ENCODE data around the gene FNDC7. TPM values are rescaled to one million over a fixed set of nuclear protein-coding genes. Genes with fewer than 3 reads are reported as not detected.

FNDC7 gene
- polyA plus RNA-seq, 1 donor = not detected

- Histone ChIP-seq H3K27me3 (ENCODE audit: control insufficient read depth, insufficient read depth, low read length) (peaks cover 5% of the 10 kb centered on the region), H3K4me1 (ENCODE audit: control insufficient read depth, insufficient read depth, low read length) (no peaks in the 10 kb centered on the region), H3K9me3 (ENCODE audit: control insufficient read depth, low read depth, low read length) (no peaks in the 10 kb centered on the region), H3K4me3 (ENCODE audit: low read length) (no peak overlapping the region), H3K36me3 (ENCODE audit: control insufficient read depth, insufficient read depth, low read length) (no peaks in the 10 kb centered on the region), H3K27ac (ENCODE audit: low read length) (no peak overlapping the region)
- no CpG with 5 or more reads among the region's 9 CpGs for WGBS (ENCODE audit: insufficient coverage, low lambda C conversion rate)
- no peak for DNase-seq
Measured at GRCh38 chr1:108717774-108718316, 5.1 kb downstream of the FNDC7 start.

DNA sequence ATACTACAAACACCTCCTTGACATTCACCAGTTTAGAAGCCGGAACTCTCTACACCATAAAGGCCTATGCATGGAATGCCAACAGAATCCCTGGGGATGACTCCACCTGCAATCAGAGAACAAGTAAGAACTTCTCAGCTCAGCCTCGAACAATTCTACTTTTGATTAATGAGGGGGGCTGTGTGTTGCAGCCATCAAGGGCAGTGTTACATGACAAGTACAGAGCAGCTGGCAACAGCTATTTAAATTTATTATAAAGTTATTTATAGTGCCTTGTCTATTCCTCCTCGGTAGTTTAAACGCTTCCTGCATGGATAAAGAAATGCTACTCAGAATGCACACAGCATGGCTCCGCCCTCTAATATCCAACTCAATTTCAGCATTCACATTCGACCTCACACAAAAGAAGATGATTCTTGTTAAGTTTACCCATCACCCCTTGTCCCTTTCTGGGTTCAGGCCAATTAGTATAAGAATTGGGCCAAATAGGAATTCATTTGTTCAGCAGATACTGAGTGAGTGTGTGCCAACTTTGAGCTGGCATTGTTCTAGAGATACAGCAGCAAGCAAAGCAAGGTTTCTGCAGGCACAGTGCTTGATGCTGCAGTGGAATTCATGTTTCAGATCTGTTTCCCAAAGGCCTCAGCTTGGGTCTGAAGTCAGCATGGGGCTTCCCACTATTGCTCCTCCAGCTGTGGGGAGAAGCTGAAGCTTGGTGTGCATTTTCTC lies 6.4 kb downstream of the FNDC7 start:
- Histone ChIP-seq H3K9me3 (ENCODE audit: control insufficient read depth, low read depth, low read length) (no peaks in the 10 kb centered on the region), H3K4me1 (ENCODE audit: control insufficient read depth, insufficient read depth, low read length) (no peaks in the 10 kb centered on the region), H3K36me3 (ENCODE audit: control insufficient read depth, insufficient read depth, low read length) (no peaks in the 10 kb centered on the region), H3K4me3 (ENCODE audit: low read length) (no peak overlapping the region), H3K27me3 (ENCODE audit: control insufficient read depth, insufficient read depth, low read length) (peaks cover 5% of the 10 kb centered on the region), H3K27ac (ENCODE audit: low read length) (no peak overlapping the region)
- no peak for DNase-seq
- WGBS (ENCODE audit: insufficient coverage, low lambda C conversion rate) = 92% methylated on average over 2 of the region's 6 CpGs

GRCh38 chr1:108719656-108720435 lies 7.1 kb downstream of the FNDC7 start:
- peaks cover 5% of the 10 kb centered on the region for H3K27me3 ChIP-seq (ENCODE audit: control insufficient read depth, insufficient read depth, low read length)
- H3K36me3 ChIP-seq (ENCODE audit: control insufficient read depth, insufficient read depth, low read length) = no peaks in the 10 kb centered on the region
- H3K4me1 ChIP-seq (ENCODE audit: control insufficient read depth, insufficient read depth, low read length) = no peaks in the 10 kb centered on the region
- no CpG with 5 or more reads among the region's 8 CpGs for WGBS (ENCODE audit: insufficient coverage, low lambda C conversion rate)
- H3K9me3 ChIP-seq (ENCODE audit: control insufficient read depth, low read depth, low read length) = no peaks in the 10 kb centered on the region
- H3K4me3 ChIP-seq (ENCODE audit: low read length) = no peak overlapping the region
- DNase-seq = no peak
- no peak overlapping the region for H3K27ac ChIP-seq (ENCODE audit: low read length)

DNA sequence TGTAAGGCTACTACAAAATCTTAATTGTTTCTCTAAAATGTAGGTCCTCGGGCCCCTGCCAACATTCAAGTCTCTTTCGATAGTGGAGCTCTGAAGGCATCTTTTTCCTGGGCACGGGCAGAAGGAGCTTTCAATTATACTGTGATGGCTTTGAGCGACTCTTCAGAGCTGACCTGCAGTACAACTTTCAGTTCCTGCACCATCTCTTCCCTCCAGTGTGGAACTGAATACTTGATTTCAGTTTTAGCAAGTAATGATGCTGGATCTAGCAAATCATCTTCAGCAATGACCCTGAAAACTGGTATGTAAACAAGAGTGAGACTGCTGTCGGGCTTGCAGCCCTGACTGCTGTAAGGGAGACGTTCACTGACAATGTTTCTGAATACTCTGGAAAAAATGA lies 9.6 kb downstream of the FNDC7 start:
- Histone ChIP-seq H3K4me3 (ENCODE audit: low read length) (no peak overlapping the region), H3K27ac (ENCODE audit: low read length) (no peak overlapping the region), H3K9me3 (ENCODE audit: control insufficient read depth, low read depth, low read length) (no peaks in the 10 kb centered on the region), H3K27me3 (ENCODE audit: control insufficient read depth, insufficient read depth, low read length) (peaks cover 2% of the 10 kb centered on the region), H3K4me1 (ENCODE audit: control insufficient read depth, insufficient read depth, low read length) (no peaks in the 10 kb centered on the region), H3K36me3 (ENCODE audit: control insufficient read depth, insufficient read depth, low read length) (no peaks in the 10 kb centered on the region)
- 14% methylated on average over 2 of the region's 6 CpGs for WGBS (ENCODE audit: insufficient coverage, low lambda C conversion rate)
- DNase-seq = no peak

DNA sequence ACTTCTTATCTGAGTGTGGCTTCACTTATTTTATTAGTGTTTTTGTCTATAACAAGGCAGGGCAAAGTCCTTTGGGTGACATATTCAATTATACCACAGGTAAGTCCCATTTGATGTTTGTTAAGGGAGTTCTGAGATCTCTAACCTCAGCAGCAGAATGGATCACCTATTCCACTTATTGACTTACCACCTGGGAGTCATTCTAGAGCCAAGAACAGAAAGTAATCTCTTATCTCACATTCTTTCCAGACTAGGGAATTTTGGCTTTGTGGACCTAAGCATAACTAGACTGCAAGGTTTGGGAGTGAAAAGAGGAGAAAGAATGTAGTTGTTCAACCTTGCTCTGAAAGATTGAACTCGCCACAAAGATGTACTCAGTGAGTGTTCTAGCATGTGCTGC lies 13.2 kb downstream of the FNDC7 start:
- Histone ChIP-seq H3K36me3 (ENCODE audit: control insufficient read depth, insufficient read depth, low read length) (no peaks in the 10 kb centered on the region), H3K4me3 (ENCODE audit: low read length) (no peak overlapping the region), H3K4me1 (ENCODE audit: control insufficient read depth, insufficient read depth, low read length) (no peaks in the 10 kb centered on the region), H3K27ac (ENCODE audit: low read length) (no peak overlapping the region), H3K9me3 (ENCODE audit: control insufficient read depth, low read depth, low read length) (no peaks in the 10 kb centered on the region), H3K27me3 (ENCODE audit: control insufficient read depth, insufficient read depth, low read length) (peaks cover 2% of the 10 kb centered on the region)
- DNase-seq = peak in 1 of 2 donors; percentile 32
- WGBS (ENCODE audit: insufficient coverage, low lambda C conversion rate) = no CpG with 5 or more reads among the region's 1 CpG

- Histone ChIP-seq H3K4me3 (ENCODE audit: low read length) (no peak overlapping the region), H3K4me1 (ENCODE audit: control insufficient read depth, insufficient read depth, low read length) (no peaks in the 10 kb centered on the region), H3K27ac (ENCODE audit: low read length) (no peak overlapping the region), H3K9me3 (ENCODE audit: control insufficient read depth, low read depth, low read length) (no peaks in the 10 kb centered on the region), H3K27me3 (ENCODE audit: control insufficient read depth, insufficient read depth, low read length) (peaks cover 2% of the 10 kb centered on the region), H3K36me3 (ENCODE audit: control insufficient read depth, insufficient read depth, low read length) (no peaks in the 10 kb centered on the region)
- WGBS (ENCODE audit: insufficient coverage, low lambda C conversion rate) = no CpG with 5 or more reads among the region's 8 CpGs
- DNase-seq = no peak
Measured at GRCh38 chr1:108728327-108728923, 15.7 kb downstream of the FNDC7 start.

GRCh38 chr1:108729481-108729880 lies 16.8 kb downstream of the FNDC7 start:
- H3K4me1 ChIP-seq (ENCODE audit: control insufficient read depth, insufficient read depth, low read length) = no peaks in the 10 kb centered on the region

GRCh38 chr1:108732398-108732797 lies 19.7 kb downstream of the FNDC7 start:
- DNase-seq = no peak
- Histone ChIP-seq H3K27me3 (ENCODE audit: control insufficient read depth, insufficient read depth, low read length) (peaks cover 11% of the 10 kb centered on the region), H3K4me3 (ENCODE audit: low read length) (no peak overlapping the region), H3K36me3 (ENCODE audit: control insufficient read depth, insufficient read depth, low read length) (no peaks in the 10 kb centered on the region), H3K4me1 (ENCODE audit: control insufficient read depth, insufficient read depth, low read length) (no peaks in the 10 kb centered on the region), H3K9me3 (ENCODE audit: control insufficient read depth, low read depth, low read length) (no peaks in the 10 kb centered on the region), H3K27ac (ENCODE audit: low read length) (no peak overlapping the region)
- no CpG with 5 or more reads among the region's 1 CpG for WGBS (ENCODE audit: insufficient coverage, low lambda C conversion rate)

More at GRCh38 chr1:108729481-108729880, 16.8 kb downstream of the FNDC7 start:
- no peak for DNase-seq
- H3K27ac ChIP-seq (ENCODE audit: low read length) = no peak overlapping the region
- 80% methylated on average over 1 of the region's 4 CpGs for WGBS (ENCODE audit: insufficient coverage, low lambda C conversion rate)
- H3K9me3 ChIP-seq (ENCODE audit: control insufficient read depth, low read depth, low read length) = no peaks in the 10 kb centered on the region
- no peak overlapping the region for H3K4me3 ChIP-seq (ENCODE audit: low read length)
- peaks cover 4% of the 10 kb centered on the region for H3K27me3 ChIP-seq (ENCODE audit: control insufficient read depth, insufficient read depth, low read length)
- no peaks in the 10 kb centered on the region for H3K36me3 ChIP-seq (ENCODE audit: control insufficient read depth, insufficient read depth, low read length)

DNA sequence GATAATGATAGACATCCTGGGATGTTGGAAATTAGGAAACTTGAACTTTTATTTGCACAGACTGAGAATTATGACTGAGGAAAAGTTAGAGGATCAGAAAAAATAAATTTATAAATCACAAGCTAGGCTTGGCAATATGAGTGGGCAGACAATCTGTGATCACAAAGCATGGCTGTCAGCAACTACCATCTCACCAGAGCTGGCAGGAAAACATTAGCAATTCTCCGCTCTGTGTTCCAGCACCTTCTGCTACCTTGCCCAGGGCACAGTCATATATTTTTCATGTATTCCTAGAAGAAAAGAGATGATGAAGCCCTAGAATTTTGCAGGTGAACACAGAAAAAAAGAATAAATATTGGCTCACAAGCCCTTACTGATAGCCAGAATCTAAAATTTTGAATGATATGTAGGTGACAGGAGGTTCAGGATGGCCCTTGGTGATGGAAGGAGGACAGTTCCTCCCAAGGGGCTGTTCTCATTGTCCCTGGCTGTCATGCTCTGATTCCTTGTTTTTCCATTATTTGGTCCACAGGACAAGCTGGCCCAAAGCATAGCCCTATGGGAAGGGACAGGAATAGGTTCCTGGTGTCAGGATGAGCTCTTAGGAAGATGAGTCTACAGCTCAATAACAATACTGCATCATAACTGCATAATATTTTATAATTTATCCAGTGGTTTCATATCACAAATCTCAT lies 21.6 kb downstream of the FNDC7 start:
- Histone ChIP-seq H3K4me3 (ENCODE audit: low read length) (no peak overlapping the region), H3K27ac (ENCODE audit: low read length) (no peak overlapping the region), H3K36me3 (ENCODE audit: control insufficient read depth, insufficient read depth, low read length) (no peaks in the 10 kb centered on the region), H3K4me1 (ENCODE audit: control insufficient read depth, insufficient read depth, low read length) (no peaks in the 10 kb centered on the region), H3K27me3 (ENCODE audit: control insufficient read depth, insufficient read depth, low read length) (peaks cover 11% of the 10 kb centered on the region), H3K9me3 (ENCODE audit: control insufficient read depth, low read depth, low read length) (no peaks in the 10 kb centered on the region)
- WGBS (ENCODE audit: insufficient coverage, low lambda C conversion rate) = no CpG with 5 or more reads among the region's 1 CpG
- DNase-seq = no peak

DNA sequence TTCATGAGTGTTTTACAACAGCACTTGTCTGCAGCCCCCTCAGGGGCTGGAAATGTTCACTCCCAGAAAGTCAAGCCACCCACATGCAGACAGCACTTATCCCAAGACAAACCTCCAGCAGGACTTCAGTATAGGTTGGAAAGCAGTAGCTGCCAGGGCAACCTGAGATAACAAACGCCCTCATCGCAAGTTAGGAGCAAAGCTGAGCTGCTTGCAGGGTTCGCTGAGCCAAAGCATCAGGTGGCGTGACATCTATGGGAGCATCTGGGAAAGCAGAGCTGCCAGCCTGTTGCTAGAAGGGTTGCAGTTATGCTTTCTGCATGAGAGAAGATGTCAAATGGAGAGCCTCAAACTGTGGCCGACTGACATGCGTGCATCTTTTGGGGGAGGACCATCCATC lies 29.5 kb downstream of the FNDC7 start:
- Histone ChIP-seq H3K27ac (ENCODE audit: low read length) (no peak overlapping the region), H3K4me1 (ENCODE audit: control insufficient read depth, insufficient read depth, low read length) (no peaks in the 10 kb centered on the region), H3K9me3 (ENCODE audit: control insufficient read depth, low read depth, low read length) (no peaks in the 10 kb centered on the region), H3K27me3 (ENCODE audit: control insufficient read depth, insufficient read depth, low read length) (no peaks in the 10 kb centered on the region), H3K36me3 (ENCODE audit: control insufficient read depth, insufficient read depth, low read length) (no peaks in the 10 kb centered on the region), H3K4me3 (ENCODE audit: low read length) (no peak overlapping the region)
- no CpG with 5 or more reads among the region's 6 CpGs for whole genome bisulfite sequencing (ENCODE audit: insufficient coverage, low lambda C conversion rate)
- no peak for DNase-seq
